GM12878 (cell line): ENCODE data around the gene CA9. TPM values are rescaled to one million over a fixed set of nuclear protein-coding genes. Genes with fewer than 3 reads are reported as not detected.

Experiments used
- ATAC-seq: fragments of 200-7000 bp; cut with Tn5 transposase; 3 replicates; pipeline ENCODE4 v1.9.1; 2020; ENCODE audit warnings: mild to moderate bottlenecking, moderate library complexity
- BruUV-seq: library from RNA; stranded (reverse); fragments of 400-500 nt; replicated peaks from 2 replicates; lab custom pipeline; 2021; lab: Mats Ljungman, UMichigan
- CTCF ChIA-PET: fragments of 300-600 bp; sonication (Branson Sonifier 250); formaldehyde crosslinking; extraction: SDS; loops from one replicate; lab custom pipeline; 2021; ENCODE audit warnings: inconsistent platforms; lab: Yijun Ruan, JAX
- POLR2A ChIA-PET: fragments of 350-600 bp; formaldehyde crosslinking; extraction: SDS; loops from one replicate; lab custom pipeline; 2021; ENCODE audit warnings: inconsistent platforms; lab: Charles Lee
- RAD21 ChIA-PET: fragments of 300-600 bp; sonication (Branson Sonifier 250); formaldehyde crosslinking; loops from one replicate; lab custom pipeline; 2023; ENCODE audit warnings: antibody characterized with exemption; ENCODE audit not compliant: unreplicated experiment; lab: Charles Lee
- SMC1A ChIA-PET: fragments of 300-600 bp; sonication (Branson Sonifier 250); formaldehyde crosslinking; loops from one replicate; lab custom pipeline; 2023; ENCODE audit not compliant: unreplicated experiment, uncharacterized antibody; lab: Charles Lee
- DNase-seq: peaks from one replicate; pipeline ENCODE4 v3.0.0-alpha.2; 2011; ENCODE audit warnings: low read depth, low spot score
- FAIRE-seq: peaks from 3 replicates; lab custom pipeline; 2011; peaks lifted over from hg19 to GRCh38; lab: Jason Lieb, UNC
- H2AFZ ChIP-seq: 2 replicates; pipeline ENCODE4 v1.6.0; 2011; ENCODE audit warnings: low read depth, low read length, control low read depth; ENCODE audit not compliant: control insufficient read depth
- H3K27ac ChIP-seq: 2 replicates; pipeline ENCODE4 v1.5.1; 2011; ENCODE audit warnings: control low read depth; ENCODE audit not compliant: control insufficient read depth, insufficient read depth
- H3K27me3 ChIP-seq, 2 experiments: replicated peaks in 1 of 2; 2 replicates each; pipeline versions ENCODE4 v1.6.0 to v1.6.1; 2011; ENCODE audit warnings: low read length in 1 of 2; ENCODE audit not compliant: control insufficient read depth in 2 of 2, insufficient read depth in 2 of 2
- H3K36me3 ChIP-seq, 2 experiments: 2 replicates each; pipeline ENCODE4 v1.5.1; 2011; ENCODE audit warnings: low read length in 1 of 2; ENCODE audit not compliant: control insufficient read depth in 2 of 2, insufficient read depth in 2 of 2
- H3K4me1 ChIP-seq: 2 replicates; pipeline ENCODE4 v1.6.1; 2011; ENCODE audit warnings: mild to moderate bottlenecking, low read length, moderate library complexity, mixed read lengths; ENCODE audit not compliant: control insufficient read depth, insufficient read depth
- H3K4me2 ChIP-seq: 2 replicates; pipeline ENCODE4 v1.6.0; 2011; ENCODE audit warnings: control low read depth; ENCODE audit not compliant: control insufficient read depth, insufficient read depth
- H3K4me3 ChIP-seq: fragments of 200-600 bp; sonication (generic); 2 replicates; pipeline ENCODE4 v1.5.1; 2016
- H3K79me2 ChIP-seq: 2 replicates; pipeline ENCODE4 v1.6.0; 2011; ENCODE audit warnings: low read length; ENCODE audit not compliant: control insufficient read depth, insufficient read depth
- H3K9ac ChIP-seq: 2 replicates; pipeline ENCODE4 v1.8.0; 2011; ENCODE audit warnings: low read length, control low read depth, mixed read lengths; ENCODE audit not compliant: control insufficient read depth, insufficient read depth
- H3K9me3 ChIP-seq: replicated peaks from 3 replicates; pipeline ENCODE4 v1.5.1; 2011; ENCODE audit warnings: mild to moderate bottlenecking, low read length; ENCODE audit not compliant: control insufficient read depth, insufficient read depth
- H4K20me1 ChIP-seq: 2 replicates; pipeline ENCODE4 v1.6.0; 2011; ENCODE audit not compliant: control insufficient read depth, insufficient read depth
- E4F1 ChIP-seq: fragments of 450-650 bp; IDR thresholded peaks from 2 replicates; pipeline ENCODE4 v1.6.1; 2018; ENCODE audit warnings: borderline replicate concordance, mild to moderate bottlenecking; ENCODE audit not compliant: partially characterized antibody
- KLF5 ChIP-seq: fragments of 450-650 bp; IDR thresholded peaks from 2 replicates; pipeline ENCODE4 v1.6.1; 2014; ENCODE audit warnings: mild to moderate bottlenecking; ENCODE audit not compliant: partially characterized antibody
- YY1 ChIP-seq: IDR thresholded peaks from 2 replicates; pipeline ENCODE4 v1.6.1; 2011; ENCODE audit warnings: low read depth, mild to moderate bottlenecking, low read length
- ZZZ3 ChIP-seq: IDR thresholded peaks from 2 replicates; pipeline ENCODE4 v1.6.1; 2011; ENCODE audit warnings: low read depth; ENCODE audit not compliant: control insufficient read depth, insufficient read length
- WGBS: methylation state at CpG from one replicate; pipeline ENCODE4 v1.1.6; 2016; ENCODE audit warnings: low lambda C conversion rate; ENCODE audit not compliant: insufficient replicate concordance, insufficient coverage; ENCODE audit errors: missing lambda C conversion rate; 5-methylcytosine and 5-hydroxymethylcytosine counted together
- in situ Hi-C: fragments of 300-500 bp; cut with MboI; formaldehyde crosslinking; loops from 9 replicates; pipeline ENCODE4 v1.14.3; 2018; ENCODE audit warnings: mixed read lengths
- intact Hi-C: fragments of 100-400 bp; cut with micrococcal nuclease; formaldehyde crosslinking; loops from one replicate; pipeline ENCODE4 v1.14.2; 2022; ENCODE audit not compliant: unreplicated experiment
- polyA plus RNA-seq, 11 experiments: library from polyadenylated mRNA; depleted of rRNA in 4 of 11; unstranded in 6 of 11; stranded (reverse) in 5 of 11; fragments of >200 nt; fragmentation: Nextera tagmentation in 4 of 11; fragmentation: Illumina TruSeq in 1 of 11; extraction: Ambion mirVana in 4 of 11; extraction: Trizol in 1 of 11; gene quantifications; 1 replicate in 1 of 11; 2 replicates in 10 of 11; pipeline versions ENCODE4 v1.2.1 to v1.2.3, GENCODE V29; 2011 to 2016; ENCODE audit warnings: inconsistent platforms in 2 of 11, missing spikeins in 2 of 11, low read depth in 1 of 11
- total RNA-seq, 4 experiments: library from RNA; depleted of rRNA in 3 of 4; stranded (reverse); fragments of >200 nt in 3 of 4; fragmentation: Illumina TruSeq in 1 of 4; extraction: Trizol in 1 of 4; gene quantifications; 2 replicates each; pipeline versions ENCODE4 v1.2.1 to v1.2.3, GENCODE V29; 2013 to 2021
- TF ChIP-seq, protein P1 (sequence below): fragments of 450-650 bp; IDR thresholded peaks from 2 replicates; pipeline ENCODE4 v1.6.1; 2016; ENCODE audit warnings: mild to moderate bottlenecking

CA9 gene
- total and polyA plus RNA-seq, 10 of the 15 experiments (the other 5 are each of a cell fraction or from before 2014, with no cell fraction given) = 0.53 to 6.6 (median 1.2) TPM

GRCh38 chr9:35658968-35659220 is 14.8 kb upstream of the CA9 start:
- H3K4me1 ChIP-seq = peaks cover 32% of the 10 kb centered on the region
- no peaks in the 10 kb centered on the region for H3K27me3 ChIP-seq
- H3K9me3 ChIP-seq = no peaks in the 10 kb centered on the region
- peak overlapping the region; percentile 90 for H3K27ac ChIP-seq
- TF ChIP-seq, protein P1, sequence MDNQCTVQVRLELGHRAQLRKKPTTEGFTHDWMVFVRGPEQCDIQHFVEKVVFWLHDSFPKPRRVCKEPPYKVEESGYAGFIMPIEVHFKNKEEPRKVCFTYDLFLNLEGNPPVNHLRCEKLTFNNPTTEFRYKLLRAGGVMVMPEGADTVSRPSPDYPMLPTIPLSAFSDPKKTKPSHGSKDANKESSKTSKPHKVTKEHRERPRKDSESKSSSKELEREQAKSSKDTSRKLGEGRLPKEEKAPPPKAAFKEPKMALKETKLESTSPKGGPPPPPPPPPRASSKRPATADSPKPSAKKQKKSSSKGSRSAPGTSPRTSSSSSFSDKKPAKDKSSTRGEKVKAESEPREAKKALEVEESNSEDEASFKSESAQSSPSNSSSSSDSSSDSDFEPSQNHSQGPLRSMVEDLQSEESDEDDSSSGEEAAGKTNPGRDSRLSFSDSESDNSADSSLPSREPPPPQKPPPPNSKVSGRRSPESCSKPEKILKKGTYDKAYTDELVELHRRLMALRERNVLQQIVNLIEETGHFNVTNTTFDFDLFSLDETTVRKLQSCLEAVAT = no peak
- no peak for TF ChIP-seq E4F1
- no peak for TF ChIP-seq ZZZ3
- no peak for TF ChIP-seq YY1
- TF ChIP-seq KLF5 = no peak
- DNase-seq (no peak), ATAC-seq (peak; percentile 4), FAIRE-seq (no peak)
- WGBS = 0% methylated on average over 2 of the region's 2 CpGs
- BruUV-seq = no TSS peak
- intact Hi-C loops = loop anchor here (1.0 to 10.0 kb wide), 3 partner anchors 55 to 166 kb away; partner anchors contain the start of genes FAM221B and TMEM8B
- ChIA-PET POLR2A (interaction anchor here (0.9 to 10.9 kb wide), 9 partner anchors 10 to 119 kb away, joined by 3 to 163 read pairs (median 7); partner anchors contain the start of genes CD72, CREB3, SIT1 and TESK1), CTCF (interaction anchor here (0.5 to 13.5 kb wide), 16 partner anchors 11 to 224 kb away, joined by 3 to 227 read pairs (median 6); partner anchors contain the start of genes CREB3, GBA2, RGP1 and TLN1), SMC1A (interaction anchor here (0.8 to 12.5 kb wide), 9 partner anchors 12 to 224 kb away, joined by 3 to 145 read pairs (median 3); partner anchors contain the start of genes CREB3, SIT1 and TLN1), RAD21 (interaction anchor here (0.8 to 5.2 kb wide), 11 partner anchors 11 to 543 kb away, joined by 3 to 60 read pairs (median 6); partner anchors contain the start of genes ATOSB, CREB3, TESK1 and TLN1)
- in situ Hi-C loops = no loop called here
- H3K79me2 ChIP-seq = peaks cover 30% of the 10 kb centered on the region
- H3K36me3 ChIP-seq = peaks cover 6 to 9% of the 10 kb centered on the region in 2 experiments; a peak in 3 of 4 replicates
- H3K9ac ChIP-seq = peak overlapping the region; percentile 78
- peak overlapping the region; percentile 95 for H3K4me2 ChIP-seq
- H3K4me3 ChIP-seq = peak overlapping the region; percentile 85
- no peaks in the 10 kb centered on the region for H4K20me1 ChIP-seq
- peak overlapping the region; percentile 64; the same call in 1 of the 2 replicates for H2AFZ ChIP-seq
